ENCODE measurements around the gene MEIS1.

The MEIS1 gene

GRCh38 chr2:66434679-66435548 is at the start of gene MEIS1:
MEIS1 (plus strand) TSS chr2:66435125; CDS start chr2:66435857, 732 bp downstream.
- no peak for TF ChIP-seq CTCF (IDR thresholded peaks at IDR 0.05)

- TF ChIP-seq CTCF (IDR thresholded peaks at IDR 0.05) = no peak
These were observed 47.7 kb upstream of the MEIS1 start for GRCh38 chr2:66387016-66387753.

- no peak for TF ChIP-seq CTCF (IDR thresholded peaks at IDR 0.05)
These were observed 45.2 kb upstream of the MEIS1 start for GRCh38 chr2:66389651-66390131.

GRCh38 chr2:66390152-66390551 is 44.8 kb upstream of the MEIS1 start:
- TF ChIP-seq CTCF (IDR thresholded peaks at IDR 0.05) = no peak

GRCh38 chr2:66390811-66391210 is 44.1 kb upstream of the MEIS1 start:
- no peak for TF ChIP-seq CTCF (IDR thresholded peaks at IDR 0.05)

- no peak for TF ChIP-seq CTCF (IDR thresholded peaks at IDR 0.05)
These were observed 29.5 kb upstream of the MEIS1 start for GRCh38 chr2:66405473-66405872.

GRCh38 chr2:66408905-66409304 is 26.0 kb upstream of the MEIS1 start:
- no peak for TF ChIP-seq CTCF (IDR thresholded peaks at IDR 0.05)

Data from LNCAP (cell line).